DOHH2 (cell line): Measurements from ENCODE around the gene S100PBP.

Experiments used
- CTCF ChIP-seq: fragments of 200-600 bp; sonication (generic); IDR thresholded peaks from one replicate; pipeline ENCODE4 v1.5.1; 2014; ENCODE audit warnings: antibody characterized with exemption, mild to moderate bottlenecking, low read depth, low read length; ENCODE audit not compliant: poor library complexity, severe bottlenecking
- EZH2phosphoT487 ChIP-seq: fragments of 200-600 bp; sonication (generic); IDR thresholded peaks from 2 replicates; pipeline ENCODE4 v1.6.1; 2017; ENCODE audit warnings: borderline replicate concordance, mild to moderate bottlenecking, antibody characterized with exemption, low read length, moderate library complexity, mixed read lengths

GRCh38 chr1:32798191-32798590 lies 19.3 kb upstream of the S100PBP start:
- TF ChIP-seq CTCF (no peak), EZH2phosphoT487 (no peak)
